Muscle layer of colon (tissue), 2 donors: ENCODE measurements around the gene PLA2G4B.

Experiments used
- H3K27ac ChIP-seq: one replicate; pipeline ENCODE4 v1.7.0; 2013; ENCODE audit warnings: low read depth, mild to moderate bottlenecking, low read length, moderate library complexity
- H3K27me3 ChIP-seq, 2 donors: one replicate each; pipeline ENCODE4 v1.7.0; 2013; ENCODE audit warnings: low read length in 2 of 2, mild to moderate bottlenecking in 2 of 2; ENCODE audit not compliant: insufficient read depth in 2 of 2, control insufficient read depth in 1 of 2
- H3K36me3 ChIP-seq: one replicate; pipeline ENCODE4 v1.7.0; 2013; ENCODE audit warnings: mild to moderate bottlenecking, low read length; ENCODE audit not compliant: insufficient read depth
- H3K4me1 ChIP-seq: one replicate; pipeline ENCODE4 v1.7.0; 2013; ENCODE audit warnings: mild to moderate bottlenecking, low read length; ENCODE audit not compliant: insufficient read depth
- H3K4me3 ChIP-seq, 2 donors: one replicate each; pipeline ENCODE4 v1.7.0; 2013; ENCODE audit warnings: low read length in 2 of 2, low read depth in 1 of 2, mild to moderate bottlenecking in 1 of 2, moderate library complexity in 1 of 2
- H3K9ac ChIP-seq: one replicate; pipeline ENCODE4 v1.7.0; 2013; ENCODE audit warnings: low read length
- H3K9me3 ChIP-seq: one replicate; pipeline ENCODE4 v1.7.0; 2013; ENCODE audit warnings: mild to moderate bottlenecking, low read length
- donor health status: abdominal sarcoma.
- donor health status: Adenocarcinoma of cecum.

The PLA2G4B gene

DNA sequence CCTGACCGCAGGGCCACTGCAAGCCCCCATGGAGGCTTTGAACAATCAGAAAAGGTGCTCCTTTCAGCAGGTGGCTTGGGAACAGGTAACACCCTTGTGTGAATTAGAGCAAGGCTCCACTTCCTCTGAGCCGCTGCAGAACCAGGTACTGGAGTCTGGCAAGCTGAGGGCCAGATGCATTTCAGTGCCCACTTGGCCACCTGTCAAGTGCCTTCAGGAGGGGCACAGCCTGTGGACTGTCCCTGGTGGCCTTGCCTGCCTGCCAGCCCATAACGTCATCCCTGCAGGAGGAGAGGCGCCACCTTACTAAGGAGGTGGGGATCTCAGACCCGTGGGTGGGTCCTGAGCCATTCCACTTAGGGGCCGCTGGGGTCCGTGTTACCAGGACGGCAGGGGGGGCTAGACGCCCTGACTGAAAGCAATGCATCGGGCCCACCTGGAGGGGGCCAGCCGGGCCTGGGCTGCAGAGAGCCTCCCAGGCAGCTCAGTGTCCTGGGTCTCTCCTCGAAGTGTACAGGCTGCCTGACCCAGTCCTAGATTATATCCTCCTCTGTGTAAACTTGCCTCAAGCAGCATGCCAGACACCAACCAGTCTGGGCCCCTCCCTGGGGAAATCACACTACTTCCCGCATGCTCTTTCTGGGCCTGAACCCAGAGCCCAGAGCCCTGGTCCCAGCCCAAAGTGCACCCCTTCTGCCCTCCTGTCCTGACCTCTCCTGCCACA lies 39.1 kb downstream of the PLA2G4B start:
- Histone ChIP-seq H3K9me3 (no peaks in the 10 kb centered on the region), H3K27me3 (peaks cover 0 to 18% of the 10 kb centered on the region in 2 donors), H3K4me3 (no peak overlapping the region), H3K4me1 (peaks cover 3% of the 10 kb centered on the region), H3K36me3 (no peaks in the 10 kb centered on the region), H3K27ac (no peak overlapping the region), H3K9ac (no peak overlapping the region)

DNA sequence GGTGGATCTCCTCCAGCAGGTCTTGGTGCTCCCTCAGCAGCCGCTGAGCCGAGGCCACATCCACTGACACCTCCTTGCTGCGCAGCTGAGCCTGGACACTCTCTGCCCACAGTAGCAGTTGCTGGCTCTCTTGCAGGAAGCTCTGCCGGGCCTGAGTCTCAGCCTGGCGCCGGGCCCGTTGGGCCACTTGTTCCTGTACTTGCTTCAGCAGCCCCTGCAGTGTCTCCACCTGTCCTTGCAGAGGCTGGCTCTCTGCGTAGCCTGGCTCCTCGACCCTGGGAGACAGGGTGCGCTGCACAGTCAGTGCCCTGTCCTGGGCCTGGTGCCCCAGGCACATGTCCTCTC lies 39.7 kb downstream of the PLA2G4B start:
- H3K9me3 ChIP-seq = no peaks in the 10 kb centered on the region
- H3K9ac ChIP-seq = no peak overlapping the region
- no peaks in the 10 kb centered on the region for H3K36me3 ChIP-seq
- H3K27ac ChIP-seq = no peak overlapping the region
- H3K4me3 ChIP-seq = no peak overlapping the region
- H3K27me3 ChIP-seq = peaks cover 0 to 18% of the 10 kb centered on the region in 2 donors
- H3K4me1 ChIP-seq = peaks cover 3% of the 10 kb centered on the region

DNA sequence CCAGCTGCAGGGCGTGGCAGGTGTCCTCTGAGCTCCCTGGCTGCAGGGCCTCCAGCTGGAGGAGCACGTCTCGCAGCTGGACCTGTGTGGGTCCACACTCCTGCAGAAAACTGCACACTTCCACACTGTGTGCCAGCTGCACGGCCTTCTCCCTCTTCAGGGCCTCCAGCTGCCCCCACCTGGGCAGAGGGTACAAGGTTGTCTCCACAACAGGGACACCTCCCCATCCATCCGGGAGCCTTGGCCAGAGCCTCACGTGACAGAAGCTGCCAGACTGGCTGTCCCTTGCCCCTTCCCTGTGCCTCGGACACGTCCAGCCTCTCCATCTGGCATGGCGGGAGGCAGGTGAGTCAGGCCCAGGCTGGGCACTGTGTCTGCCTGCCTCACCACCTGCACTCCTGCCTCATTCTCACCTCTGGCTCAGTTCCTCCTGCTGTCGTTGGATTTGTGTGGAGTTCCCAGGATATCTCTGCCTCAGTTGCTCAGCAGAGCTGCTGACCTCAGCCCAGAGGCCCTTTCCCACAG lies 40.7 kb downstream of the PLA2G4B start:
- Histone ChIP-seq H3K27me3 (peaks cover 0 to 18% of the 10 kb centered on the region in 2 donors), H3K36me3 (no peaks in the 10 kb centered on the region), H3K27ac (no peak overlapping the region), H3K9me3 (no peaks in the 10 kb centered on the region), H3K4me1 (peaks cover 3% of the 10 kb centered on the region), H3K4me3 (no peak overlapping the region), H3K9ac (no peak overlapping the region)

DNA sequence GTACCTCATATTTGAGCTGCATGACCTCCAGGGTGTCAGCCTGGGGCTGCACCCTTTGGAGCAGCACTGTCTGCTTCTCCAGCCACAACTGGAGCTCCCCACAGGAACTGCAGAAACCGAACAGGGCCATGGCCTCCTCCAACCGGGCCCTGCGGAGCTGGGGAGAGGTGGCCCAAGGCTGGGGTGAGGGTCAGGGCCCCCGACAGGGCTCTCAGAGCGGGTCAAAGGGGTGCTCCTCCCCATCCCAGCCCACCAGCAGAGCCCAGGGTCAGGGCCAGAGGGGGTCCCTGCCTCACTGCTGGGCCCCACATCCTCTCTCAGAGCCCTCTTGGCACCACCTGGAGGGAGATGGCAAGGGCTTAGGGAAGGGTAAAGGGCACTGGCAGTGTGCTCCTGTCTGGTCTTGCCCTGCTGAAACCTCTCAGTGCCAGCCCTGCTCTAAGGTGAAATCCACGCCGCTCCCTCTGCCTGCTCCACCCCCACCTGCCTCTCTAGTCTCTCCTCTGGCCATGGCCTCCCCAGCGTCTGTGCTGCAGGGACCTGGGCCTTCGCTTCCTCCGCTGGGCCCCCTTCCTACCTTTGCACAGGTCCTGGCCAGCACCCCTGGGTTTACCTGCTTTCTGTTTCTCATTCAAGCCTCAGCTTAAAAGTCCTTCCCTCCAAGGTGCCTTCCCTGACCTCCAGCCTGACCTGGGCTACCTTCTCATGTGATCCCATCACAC lies 41.7 kb downstream of the PLA2G4B start:
- Histone ChIP-seq H3K27me3 (peaks cover 0 to 18% of the 10 kb centered on the region in 2 donors), H3K27ac (no peak overlapping the region), H3K4me3 (no peak overlapping the region), H3K9me3 (no peaks in the 10 kb centered on the region), H3K36me3 (no peaks in the 10 kb centered on the region), H3K9ac (no peak overlapping the region), H3K4me1 (peaks cover 3% of the 10 kb centered on the region)

DNA sequence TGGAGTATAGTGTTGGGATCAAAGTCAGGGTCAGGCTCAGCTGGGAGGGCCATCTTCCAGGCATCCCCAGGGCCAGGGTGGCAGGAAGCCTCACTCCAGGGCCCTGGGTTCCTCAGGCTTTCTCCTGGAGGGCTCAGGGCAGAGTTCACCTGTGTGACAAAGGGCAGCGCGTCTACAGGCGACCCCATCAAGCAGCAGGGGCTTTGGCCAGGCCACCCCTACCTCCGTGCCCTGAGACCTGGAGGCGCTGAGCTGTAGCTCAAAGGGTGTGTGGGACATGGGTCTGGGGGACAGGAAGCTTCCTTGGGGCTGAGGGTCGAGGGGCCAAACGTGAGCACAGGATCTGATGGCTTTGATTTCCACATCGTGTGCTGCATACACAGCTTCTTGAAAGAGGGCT lies 42.4 kb downstream of the PLA2G4B start:
- no peak overlapping the region for H3K9ac ChIP-seq
- peaks cover 0 to 18% of the 10 kb centered on the region in 2 donors for H3K27me3 ChIP-seq
- no peaks in the 10 kb centered on the region for H3K36me3 ChIP-seq
- peaks cover 3% of the 10 kb centered on the region for H3K4me1 ChIP-seq
- no peaks in the 10 kb centered on the region for H3K9me3 ChIP-seq
- H3K27ac ChIP-seq = no peak overlapping the region
- H3K4me3 ChIP-seq = no peak overlapping the region

DNA sequence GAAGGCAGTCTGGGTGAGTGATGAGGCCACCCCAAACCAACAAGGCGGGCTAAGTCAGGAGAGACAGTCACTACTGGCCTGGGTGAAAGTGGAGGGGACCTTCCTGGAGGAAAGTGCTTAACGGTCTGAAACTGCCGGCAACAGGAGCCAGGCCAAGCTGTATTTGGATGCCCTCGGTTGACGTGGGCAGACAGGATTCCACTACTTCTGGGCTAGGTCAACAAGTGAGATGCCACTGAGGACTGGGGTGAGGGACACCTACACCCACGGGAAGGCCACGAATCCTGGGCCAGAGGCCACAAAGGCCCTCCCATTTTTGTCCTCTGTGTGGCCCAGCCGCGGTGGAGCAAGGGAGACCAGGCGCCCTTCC lies 42.9 kb downstream of the PLA2G4B start:
- H3K4me1 ChIP-seq = peaks cover 3% of the 10 kb centered on the region
- H3K27ac ChIP-seq = no peak overlapping the region
- no peak overlapping the region for H3K9ac ChIP-seq
- H3K4me3 ChIP-seq = no peak overlapping the region
- H3K27me3 ChIP-seq = peaks cover 0 to 18% of the 10 kb centered on the region in 2 donors
- no peaks in the 10 kb centered on the region for H3K9me3 ChIP-seq
- H3K36me3 ChIP-seq = no peaks in the 10 kb centered on the region

DNA sequence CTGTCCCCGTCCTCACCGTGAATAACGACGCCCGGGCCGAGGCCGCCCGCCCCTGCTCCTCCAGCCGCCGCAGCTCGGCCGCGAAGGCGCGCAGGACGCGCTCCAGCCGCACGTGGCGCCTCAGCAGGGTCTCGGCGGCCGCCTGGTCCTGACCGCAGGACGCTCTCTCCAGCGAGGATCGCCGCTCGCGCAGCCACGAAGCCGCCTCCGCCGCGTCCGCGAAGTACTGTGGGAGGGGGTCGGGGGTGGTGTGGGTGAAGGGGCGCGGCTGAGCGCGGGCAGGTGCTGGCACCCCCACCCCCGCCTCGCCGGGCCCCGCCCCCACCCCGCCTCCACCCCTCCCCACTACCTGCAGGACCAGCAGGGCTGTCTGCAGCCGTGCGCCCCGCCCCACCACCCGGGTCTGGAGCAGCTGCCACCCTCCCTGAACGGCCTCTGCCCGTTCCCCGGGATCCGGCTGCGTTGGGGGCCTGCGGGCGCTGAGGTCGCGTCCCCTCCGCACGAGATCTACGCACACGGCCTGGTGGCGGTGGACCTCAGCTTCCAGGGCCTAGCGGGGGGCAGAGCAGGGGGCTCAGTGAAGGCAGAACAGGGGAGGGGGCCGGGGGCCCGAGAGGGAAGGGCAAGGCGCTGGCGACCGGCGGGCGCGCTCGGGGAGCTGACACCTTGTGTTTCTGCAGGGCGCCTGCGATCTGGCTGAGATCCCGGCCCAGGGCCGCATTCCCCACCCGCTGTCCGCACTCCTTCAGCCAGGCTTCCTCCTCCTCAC lies 43.5 kb downstream of the PLA2G4B start:
- peaks cover 0 to 18% of the 10 kb centered on the region in 2 donors for H3K27me3 ChIP-seq
- no peak overlapping the region for H3K9ac ChIP-seq
- H3K9me3 ChIP-seq = no peaks in the 10 kb centered on the region
- no peaks in the 10 kb centered on the region for H3K36me3 ChIP-seq
- H3K4me3 ChIP-seq = no peak overlapping the region
- no peak overlapping the region for H3K27ac ChIP-seq
- H3K4me1 ChIP-seq = peaks cover 3% of the 10 kb centered on the region

DNA sequence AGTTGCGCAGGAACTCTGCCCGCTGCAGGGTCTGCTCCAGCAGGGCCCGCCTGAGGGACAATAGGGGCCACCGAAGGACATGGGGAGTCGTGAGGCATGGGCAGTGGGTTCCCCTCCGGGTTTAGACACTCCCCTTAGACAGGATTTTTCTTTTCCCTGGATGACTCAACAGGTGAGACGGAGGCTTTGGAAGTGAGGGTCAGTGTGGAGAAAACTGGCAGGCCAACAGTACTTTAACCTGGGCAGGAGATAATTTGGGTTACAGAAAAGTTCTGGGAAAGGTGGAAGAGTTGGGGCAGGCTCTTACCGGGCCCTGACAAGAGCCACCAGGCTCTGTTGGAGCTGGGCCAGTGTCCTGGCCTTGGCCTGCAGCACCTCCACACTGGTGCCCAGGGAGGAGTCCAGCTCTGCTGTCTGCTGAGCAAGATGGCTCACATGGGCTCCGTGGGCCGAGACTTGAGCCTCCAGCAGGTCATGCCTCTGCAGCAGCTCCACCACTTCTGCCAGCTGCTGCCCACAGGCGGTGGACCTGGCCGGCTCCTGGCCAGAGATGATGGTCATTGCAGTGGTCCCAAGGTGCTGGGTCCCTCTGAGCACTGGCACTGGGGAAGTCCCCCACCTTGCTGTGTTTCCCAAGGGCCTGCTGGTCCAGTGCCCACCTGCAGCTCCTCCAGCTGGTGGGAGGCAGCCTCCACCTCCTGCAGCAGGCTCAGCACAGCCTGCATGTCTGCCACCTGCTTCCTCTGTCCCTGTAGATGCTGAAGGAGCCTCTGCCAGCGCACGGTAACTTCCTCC lies 44.2 kb downstream of the PLA2G4B start:
- H3K4me3 ChIP-seq = no peak overlapping the region
- no peak overlapping the region for H3K9ac ChIP-seq
- H3K27ac ChIP-seq = no peak overlapping the region
- no peaks in the 10 kb centered on the region for H3K36me3 ChIP-seq
- peaks cover 3% of the 10 kb centered on the region for H3K4me1 ChIP-seq
- peaks cover 0 to 18% of the 10 kb centered on the region in 2 donors for H3K27me3 ChIP-seq
- no peaks in the 10 kb centered on the region for H3K9me3 ChIP-seq

DNA sequence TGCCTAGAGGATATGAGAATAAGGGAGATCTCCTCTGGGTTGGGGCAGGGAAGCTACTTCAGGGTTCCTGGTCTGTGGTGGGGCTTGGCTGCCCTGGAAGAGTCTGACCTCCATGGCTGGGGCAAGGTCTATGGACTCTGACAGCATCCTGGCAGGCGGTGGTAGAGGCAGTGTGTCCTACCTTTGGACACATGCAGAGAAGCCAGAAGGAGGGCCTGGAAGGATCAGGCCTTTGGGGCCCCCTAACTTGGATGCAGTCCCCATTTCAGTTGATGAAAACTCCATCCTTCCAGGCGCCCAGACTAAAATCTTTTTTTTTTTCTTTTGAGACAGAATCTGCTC lies 44.8 kb downstream of the PLA2G4B start:
- no peak overlapping the region for H3K9ac ChIP-seq

DNA sequence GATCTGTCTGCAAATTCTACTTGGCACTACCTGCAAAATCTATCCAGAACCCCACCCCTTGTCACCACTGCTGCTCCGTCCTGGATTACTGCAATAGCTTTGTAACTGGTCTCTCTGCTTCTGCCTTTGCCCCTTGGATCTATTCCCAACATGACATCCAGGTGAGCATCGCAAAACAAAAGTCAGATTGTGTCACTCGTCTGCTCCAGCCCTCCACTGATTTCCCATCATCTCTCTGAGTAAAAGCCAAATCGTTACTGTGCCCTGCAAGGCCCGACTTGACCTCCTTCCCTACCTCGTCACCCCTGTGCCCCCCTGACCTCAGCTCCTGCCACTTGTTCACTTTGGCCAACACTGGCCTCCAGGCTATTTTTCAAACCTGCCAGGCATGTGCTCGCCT lies 45.8 kb downstream of the PLA2G4B start:
- peaks cover 0 to 18% of the 10 kb centered on the region in 2 donors for H3K27me3 ChIP-seq
- no peak overlapping the region for H3K4me3 ChIP-seq
- H3K9me3 ChIP-seq = no peaks in the 10 kb centered on the region
- no peak overlapping the region for H3K9ac ChIP-seq
- H3K36me3 ChIP-seq = no peaks in the 10 kb centered on the region
- H3K4me1 ChIP-seq = peaks cover 3% of the 10 kb centered on the region
- no peak overlapping the region for H3K27ac ChIP-seq

More for the DNA sequence above, 44.8 kb downstream of the PLA2G4B start:
- Histone ChIP-seq H3K27ac (no peak overlapping the region), H3K4me1 (peaks cover 3% of the 10 kb centered on the region), H3K9me3 (no peaks in the 10 kb centered on the region), H3K27me3 (peaks cover 0 to 18% of the 10 kb centered on the region in 2 donors), H3K4me3 (no peak overlapping the region), H3K36me3 (no peaks in the 10 kb centered on the region)

DNA sequence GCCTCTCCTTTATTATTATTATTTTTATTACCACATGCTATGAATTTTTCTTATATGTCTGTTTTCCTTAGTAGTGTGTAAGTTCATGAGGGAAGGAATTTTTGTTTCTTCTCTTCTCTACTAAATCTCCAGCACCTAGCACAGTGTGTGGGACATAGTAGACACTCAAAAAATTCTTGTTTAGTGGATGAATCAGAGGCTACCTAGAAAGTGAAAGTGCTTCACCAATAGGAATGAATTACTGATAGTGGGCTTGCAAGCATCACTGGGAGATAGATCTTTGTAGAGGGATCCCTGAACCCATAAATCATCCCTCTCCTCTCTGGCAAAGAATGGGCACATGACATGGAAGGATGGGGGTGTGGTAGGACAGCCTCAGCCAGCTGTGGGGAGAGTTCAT lies 46.7 kb downstream of the PLA2G4B start:
- Histone ChIP-seq H3K9me3 (no peaks in the 10 kb centered on the region), H3K4me1 (peaks cover 3% of the 10 kb centered on the region), H3K27ac (no peak overlapping the region), H3K36me3 (no peaks in the 10 kb centered on the region), H3K9ac (no peak overlapping the region), H3K27me3 (peaks cover 0 to 11% of the 10 kb centered on the region in 2 donors), H3K4me3 (no peak overlapping the region)
